Stimulated activated CD8-positive, alpha-beta memory T cell treated with anti-CD3 and anti-CD28 coated beads, Interleukin-15, amount 100 ng/mL, for 24 hours (primary cell): ENCODE results near the gene CACTIN.

ENCODE experiments used
- DNase-seq: peaks from one replicate; pipeline ENCODE4 v3.0.0-alpha.2; 2020; ENCODE audit warnings: low read depth

CACTIN gene

DNA sequence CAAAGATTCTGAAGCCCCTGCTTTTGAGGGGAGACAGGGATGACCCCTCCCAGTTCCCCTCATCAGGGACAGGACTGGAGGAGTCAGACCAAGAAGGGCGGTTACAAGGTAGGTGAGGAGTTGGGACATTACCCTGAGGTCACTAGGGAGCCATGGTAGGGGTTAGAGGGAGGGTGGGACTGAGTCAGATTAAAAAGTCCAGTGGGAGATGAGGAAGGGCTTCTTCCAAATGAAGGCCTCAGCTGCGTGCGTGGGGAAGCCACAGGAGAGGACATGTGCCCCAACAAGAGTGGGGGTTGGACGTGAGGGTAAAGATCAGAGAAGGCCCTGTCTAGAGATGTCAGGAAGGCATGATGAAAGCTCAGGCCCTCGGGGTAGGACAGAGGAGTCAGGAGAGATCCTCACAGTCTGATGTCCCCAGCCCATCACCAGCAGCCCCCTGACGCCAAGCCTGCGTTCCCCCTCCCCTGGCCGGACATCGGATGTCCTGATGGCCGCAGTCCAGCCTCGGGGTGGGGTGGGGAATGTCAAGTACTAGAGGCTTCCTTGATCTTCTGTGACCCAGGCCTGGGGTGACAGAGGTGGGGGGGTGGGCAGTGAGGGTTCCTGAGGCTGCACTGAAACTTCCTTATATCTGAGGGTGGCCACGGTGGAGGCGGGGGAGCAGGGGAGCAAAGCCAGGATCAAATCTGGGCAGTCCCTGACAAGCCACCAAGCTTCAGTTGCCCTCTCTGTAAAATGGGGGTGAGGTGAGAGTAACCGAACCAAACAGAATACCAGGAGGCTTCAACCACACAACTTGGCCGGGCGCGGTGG is 62.7 kb downstream of the CACTIN start:
- DNase-seq = no peak
